ENCODE data around the gene SLC25A17.

DNA sequence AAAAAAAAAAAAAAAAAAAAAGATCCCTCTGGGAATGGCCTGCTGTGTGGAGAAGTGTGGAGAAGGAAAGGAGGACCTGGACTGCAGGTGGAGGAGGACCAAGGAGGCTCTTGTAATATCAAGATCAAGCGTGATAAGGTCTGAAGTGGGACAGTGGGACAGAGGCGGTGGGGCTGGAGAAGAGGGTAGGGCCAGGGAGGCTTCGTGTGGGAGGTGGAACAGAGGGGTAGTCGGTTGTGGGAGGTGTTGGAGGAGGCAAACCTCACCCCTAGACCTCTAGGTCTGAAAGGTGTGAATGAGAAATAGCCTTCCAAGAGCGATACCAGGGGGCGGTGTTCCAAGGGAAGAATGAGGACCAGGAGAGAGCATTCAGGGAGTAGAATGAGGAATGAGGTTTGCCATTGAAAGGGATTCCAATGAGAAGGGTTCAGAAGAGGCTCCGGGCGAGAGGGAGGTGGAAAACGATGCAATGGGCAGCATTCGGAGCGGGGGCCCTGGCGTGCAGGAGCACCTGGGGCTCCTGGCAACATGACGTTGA, 95.7 kb downstream of the SLC25A17 start:
- TF ChIP-seq EP300 (IDR thresholded peaks at IDR 0.05): no peak
- no peak for TF ChIP-seq POLR2A (IDR thresholded peaks at IDR 0.05)
